GM23338 (cell line): ENCODE data around the gene GRIK1. TPM values are rescaled to one million over a fixed set of nuclear protein-coding genes. Genes with fewer than 3 reads are reported as not detected.

Source experiments
- ATAC-seq: fragments of 200-7000 bp; cut with Tn5 transposase; 3 replicates; pipeline ENCODE4 v1.9.1; 2020
- DNase-seq: peaks from one replicate; pipeline ENCODE4 v3.0.0-alpha.2; 2015; ENCODE audit warnings: low spot score
- H2AFZ ChIP-seq: fragments of 200-600 bp; sonication (generic); 2 replicates; pipeline ENCODE4 v1.8.0; 2016; ENCODE audit warnings: antibody characterized with exemption, mild to moderate bottlenecking, moderate library complexity
- H3F3A ChIP-seq: fragments of 200-600 bp; sonication (generic); replicated peaks from 2 replicates; pipeline ENCODE4 v1.8.0; 2017; ENCODE audit warnings: antibody characterized with exemption, mixed run types, low read depth
- H3K27ac ChIP-seq: fragments of 200-600 bp; sonication (generic); 2 replicates; pipeline ENCODE4 v1.6.1; 2016; ENCODE audit warnings: low read depth
- H3K27me3 ChIP-seq: fragments of 200-600 bp; sonication (generic); 2 replicates; pipeline ENCODE4 v1.8.0; 2016; ENCODE audit warnings: mild to moderate bottlenecking, mixed run types, moderate library complexity; ENCODE audit not compliant: insufficient read depth
- H3K36me3 ChIP-seq: fragments of 200-600 bp; sonication (generic); 2 replicates; pipeline ENCODE4 v1.8.0; 2016; ENCODE audit warnings: mild to moderate bottlenecking; ENCODE audit not compliant: insufficient read depth
- H3K4me1 ChIP-seq: fragments of 200-600 bp; sonication (generic); 2 replicates; pipeline ENCODE4 v1.8.0; 2016; ENCODE audit warnings: mild to moderate bottlenecking, moderate library complexity; ENCODE audit not compliant: insufficient read depth
- H3K4me2 ChIP-seq: fragments of 200-600 bp; sonication (generic); 2 replicates; pipeline ENCODE4 v1.7.1; 2017; ENCODE audit warnings: mixed run types
- H3K4me3 ChIP-seq: fragments of 200-600 bp; sonication (generic); 2 replicates; pipeline ENCODE4 v1.6.1; 2016; ENCODE audit warnings: mixed run types
- H3K79me2 ChIP-seq: fragments of 200-600 bp; sonication (generic); replicated peaks from 2 replicates; pipeline ENCODE4 v1.8.0; 2017; ENCODE audit warnings: mild to moderate bottlenecking; ENCODE audit not compliant: insufficient read depth
- H3K9me2 ChIP-seq: fragments of 200-600 bp; sonication (generic); 2 replicates; pipeline ENCODE4 v1.8.0; 2017; ENCODE audit not compliant: insufficient read depth
- H4K20me1 ChIP-seq: fragments of 200-600 bp; sonication (generic); replicated peaks from 2 replicates; pipeline ENCODE4 v1.8.0; 2017; ENCODE audit warnings: mild to moderate bottlenecking; ENCODE audit not compliant: insufficient read depth
- H3K27ac Mint-ChIP-seq: 2 replicates; pipeline ENCODE4 v1.8.0; 2020; ENCODE audit warnings: inconsistent platforms, mild to moderate bottlenecking, moderate library complexity, mixed read lengths
- H3K27me3 Mint-ChIP-seq: 3 replicates; pipeline ENCODE4 v1.8.0; 2022; ENCODE audit warnings: low read depth, mild to moderate bottlenecking, moderate library complexity, mixed read lengths, inconsistent platforms; ENCODE audit not compliant: insufficient read depth, poor library complexity
- H3K36me3 Mint-ChIP-seq: 3 replicates; pipeline ENCODE4 v1.8.0; 2021; ENCODE audit warnings: low read depth, mild to moderate bottlenecking, inconsistent platforms, moderate library complexity, mixed read lengths
- H3K4me1 Mint-ChIP-seq: 3 replicates; pipeline ENCODE4 v1.8.0; 2020; ENCODE audit warnings: mild to moderate bottlenecking, inconsistent platforms, mixed read lengths
- H3K4me3 Mint-ChIP-seq: 3 replicates; pipeline ENCODE4 v1.8.0; 2021; ENCODE audit warnings: moderate library complexity, mild to moderate bottlenecking, inconsistent platforms, mixed read lengths
- H3K9me3 Mint-ChIP-seq: 3 replicates; pipeline ENCODE4 v1.8.0; 2020; ENCODE audit warnings: moderate library complexity, mild to moderate bottlenecking, inconsistent platforms, mixed read lengths
- ETS1 ChIP-seq: IDR thresholded peaks from 2 replicates; pipeline ENCODE4 v1.6.1; 2016; ENCODE audit warnings: antibody characterized with exemption
- EZH2 ChIP-seq: fragments of 200-600 bp; sonication (generic); IDR thresholded peaks from one replicate; pipeline ENCODE4 v1.8.0; 2017; ENCODE audit warnings: antibody characterized with exemption, mild to moderate bottlenecking, low read depth; ENCODE audit not compliant: unreplicated experiment
- EZH2phosphoT487 ChIP-seq: fragments of 200-600 bp; sonication (generic); IDR thresholded peaks from one replicate; pipeline ENCODE4 v1.8.1; 2018; ENCODE audit warnings: antibody characterized with exemption; ENCODE audit not compliant: unreplicated experiment
- JUNB ChIP-seq: IDR thresholded peaks from one replicate; pipeline ENCODE4 v1.6.1; 2016; ENCODE audit warnings: antibody characterized with exemption; ENCODE audit not compliant: unreplicated experiment
- STAT1 ChIP-seq: IDR thresholded peaks from one replicate; pipeline ENCODE4 v1.6.1; 2016; ENCODE audit warnings: antibody characterized with exemption; ENCODE audit not compliant: unreplicated experiment
- ZNF331 ChIP-seq: fragments of 250-450 bp; sonication (Bioruptor Pico); IDR thresholded peaks from 2 replicates; pipeline ENCODE4 v1.5.0; 2020; ENCODE audit warnings: low read depth, mild to moderate bottlenecking, moderate library complexity
- polyA plus RNA-seq: library from polyadenylated mRNA; unstranded; fragments of >200 nt; fragmentation: Nextera tagmentation; extraction: Ambion mirVana; gene quantifications from 2 replicates; pipeline ENCODE4 v1.2.1, GENCODE V29; 2016
- total RNA-seq: library from RNA; depleted of rRNA; stranded (reverse); fragments of >200 nt; shearing (Covaris generic); gene quantifications from 2 replicates; pipeline ENCODE4 v1.2.3, GENCODE V29; 2014
- TF ChIP-seq, protein P1 (sequence below), 2 experiments: fragments of 200-600 bp in 1 of 2; sonication (generic) in 1 of 2; conservative IDR thresholded peaks; 2 replicates each; pipeline versions ENCODE4 v1.5.1 to v1.6.1; 2016 to 2017; ENCODE audit warnings: antibody characterized with exemption in 2 of 2, low read depth in 2 of 2, mild to moderate bottlenecking in 2 of 2, moderate library complexity in 1 of 2
- TF ChIP-seq, protein P2 (sequence below): fragments of 250-450 bp; sonication (Bioruptor Pico); IDR thresholded peaks from 2 replicates; pipeline ENCODE4 v1.5.0; 2020; ENCODE audit warnings: mild to moderate bottlenecking, moderate library complexity
- TF ChIP-seq, protein P3 (sequence below): IDR thresholded peaks from one replicate; pipeline ENCODE4 v1.6.1; 2018; ENCODE audit warnings: antibody characterized with exemption; ENCODE audit not compliant: unreplicated experiment

GRIK1 gene
- total and polyA plus RNA-seq, 2 experiments from 2014 or later: 0.18 to 0.42 TPM

DNA sequence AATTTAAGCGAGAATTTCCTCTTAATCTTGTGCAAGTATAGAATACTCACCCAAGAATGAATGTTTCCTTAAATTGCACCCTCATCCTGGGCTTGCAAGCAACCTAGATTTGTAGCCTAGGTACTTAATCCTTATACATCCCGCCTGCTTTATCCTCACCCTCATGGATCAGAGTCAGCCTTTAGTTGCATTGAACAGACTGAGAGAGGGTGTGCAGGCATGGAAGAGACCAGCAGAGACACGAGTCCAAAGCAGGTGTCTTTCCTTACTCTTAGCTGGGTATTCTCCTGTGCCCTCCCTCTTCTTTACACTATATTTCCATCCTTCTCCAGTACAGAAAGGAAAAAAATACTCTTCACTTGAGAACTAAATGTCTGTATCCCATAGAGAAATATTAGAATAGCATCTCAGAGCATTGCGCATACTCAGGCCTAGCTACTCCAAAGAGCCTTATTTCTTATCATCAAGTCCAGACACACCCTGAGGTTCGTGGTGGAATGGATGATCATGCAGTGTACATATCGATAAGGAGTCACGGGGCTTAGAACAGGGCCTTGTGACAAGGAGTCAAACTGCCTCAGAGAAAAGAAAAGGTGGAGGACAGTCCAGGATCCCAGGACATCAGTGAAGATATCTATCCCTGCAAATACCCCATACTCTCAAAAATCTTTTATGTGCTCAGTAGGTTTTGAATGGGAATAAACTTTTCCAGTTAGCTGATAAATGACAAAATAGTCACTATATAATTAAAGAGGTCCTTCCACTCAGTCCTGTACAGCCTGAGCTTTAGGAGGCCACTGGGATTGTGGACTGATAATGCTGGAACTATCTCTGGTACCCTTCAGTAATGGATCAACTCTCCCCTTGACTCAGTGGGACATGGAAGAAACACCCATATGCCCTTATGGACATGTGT, 297.9 kb downstream of the GRIK1 start (continued):
- TF ChIP-seq, protein P1, sequence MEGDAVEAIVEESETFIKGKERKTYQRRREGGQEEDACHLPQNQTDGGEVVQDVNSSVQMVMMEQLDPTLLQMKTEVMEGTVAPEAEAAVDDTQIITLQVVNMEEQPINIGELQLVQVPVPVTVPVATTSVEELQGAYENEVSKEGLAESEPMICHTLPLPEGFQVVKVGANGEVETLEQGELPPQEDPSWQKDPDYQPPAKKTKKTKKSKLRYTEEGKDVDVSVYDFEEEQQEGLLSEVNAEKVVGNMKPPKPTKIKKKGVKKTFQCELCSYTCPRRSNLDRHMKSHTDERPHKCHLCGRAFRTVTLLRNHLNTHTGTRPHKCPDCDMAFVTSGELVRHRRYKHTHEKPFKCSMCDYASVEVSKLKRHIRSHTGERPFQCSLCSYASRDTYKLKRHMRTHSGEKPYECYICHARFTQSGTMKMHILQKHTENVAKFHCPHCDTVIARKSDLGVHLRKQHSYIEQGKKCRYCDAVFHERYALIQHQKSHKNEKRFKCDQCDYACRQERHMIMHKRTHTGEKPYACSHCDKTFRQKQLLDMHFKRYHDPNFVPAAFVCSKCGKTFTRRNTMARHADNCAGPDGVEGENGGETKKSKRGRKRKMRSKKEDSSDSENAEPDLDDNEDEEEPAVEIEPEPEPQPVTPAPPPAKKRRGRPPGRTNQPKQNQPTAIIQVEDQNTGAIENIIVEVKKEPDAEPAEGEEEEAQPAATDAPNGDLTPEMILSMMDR (conservative IDR thresholded peaks at IDR 0.05; ENCODE audit: low read depth in 2 of 2): no peak
- TF ChIP-seq STAT1: no peak

DNA sequence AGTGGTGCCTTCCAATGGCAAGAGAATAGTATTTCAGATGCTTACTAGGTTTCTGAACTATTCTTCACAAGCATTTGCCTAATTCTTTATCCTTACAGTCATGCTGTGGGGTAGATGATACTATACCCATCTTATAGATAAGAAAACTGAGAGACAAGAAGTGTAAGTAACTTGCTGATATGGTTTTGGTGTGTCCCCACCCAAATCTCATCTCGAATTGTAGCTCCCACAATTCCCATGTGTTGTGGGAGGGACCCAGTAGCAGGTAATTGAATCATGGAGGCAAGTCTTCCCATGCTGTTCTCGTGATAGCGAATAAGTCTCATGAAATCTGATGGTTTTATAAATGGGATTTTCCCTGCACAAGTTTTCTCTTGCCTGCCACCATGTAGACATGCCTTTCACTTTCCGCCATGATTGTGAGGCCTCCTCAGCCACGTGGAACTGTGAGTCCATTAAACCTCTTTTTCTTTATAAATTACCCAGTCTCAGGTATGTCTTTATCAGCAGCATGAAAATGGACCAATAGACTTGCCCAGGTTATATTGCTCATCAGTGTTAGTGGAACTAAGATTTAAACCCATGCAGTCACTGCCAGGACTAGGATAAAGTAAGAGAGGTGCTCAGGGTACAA, 298.7 kb downstream of the GRIK1 start:
- Mint-ChIP-seq H3K27ac (no peak overlapping the region), H3K36me3 (no peaks in the 10 kb centered on the region), H3K9me3 (no peaks in the 10 kb centered on the region), H3K4me1 (no peaks in the 10 kb centered on the region), H3K4me3 (no peak overlapping the region), H3K27me3 (no peaks in the 10 kb centered on the region)
- no peak overlapping the region for H2AFZ ChIP-seq
- ATAC-seq (no peak), DNase-seq (no peak)
- H3K79me2 ChIP-seq: no peaks in the 10 kb centered on the region
- H4K20me1 ChIP-seq: no peaks in the 10 kb centered on the region
- no peaks in the 10 kb centered on the region for H3K36me3 ChIP-seq
- H3K27me3 ChIP-seq: no peaks in the 10 kb centered on the region
- H3K4me1 ChIP-seq: no peaks in the 10 kb centered on the region
- no peak overlapping the region for H3K4me2 ChIP-seq
- H3K4me3 ChIP-seq: no peak overlapping the region
- no peaks in the 10 kb centered on the region for H3F3A ChIP-seq
- TF ChIP-seq, protein P2, sequence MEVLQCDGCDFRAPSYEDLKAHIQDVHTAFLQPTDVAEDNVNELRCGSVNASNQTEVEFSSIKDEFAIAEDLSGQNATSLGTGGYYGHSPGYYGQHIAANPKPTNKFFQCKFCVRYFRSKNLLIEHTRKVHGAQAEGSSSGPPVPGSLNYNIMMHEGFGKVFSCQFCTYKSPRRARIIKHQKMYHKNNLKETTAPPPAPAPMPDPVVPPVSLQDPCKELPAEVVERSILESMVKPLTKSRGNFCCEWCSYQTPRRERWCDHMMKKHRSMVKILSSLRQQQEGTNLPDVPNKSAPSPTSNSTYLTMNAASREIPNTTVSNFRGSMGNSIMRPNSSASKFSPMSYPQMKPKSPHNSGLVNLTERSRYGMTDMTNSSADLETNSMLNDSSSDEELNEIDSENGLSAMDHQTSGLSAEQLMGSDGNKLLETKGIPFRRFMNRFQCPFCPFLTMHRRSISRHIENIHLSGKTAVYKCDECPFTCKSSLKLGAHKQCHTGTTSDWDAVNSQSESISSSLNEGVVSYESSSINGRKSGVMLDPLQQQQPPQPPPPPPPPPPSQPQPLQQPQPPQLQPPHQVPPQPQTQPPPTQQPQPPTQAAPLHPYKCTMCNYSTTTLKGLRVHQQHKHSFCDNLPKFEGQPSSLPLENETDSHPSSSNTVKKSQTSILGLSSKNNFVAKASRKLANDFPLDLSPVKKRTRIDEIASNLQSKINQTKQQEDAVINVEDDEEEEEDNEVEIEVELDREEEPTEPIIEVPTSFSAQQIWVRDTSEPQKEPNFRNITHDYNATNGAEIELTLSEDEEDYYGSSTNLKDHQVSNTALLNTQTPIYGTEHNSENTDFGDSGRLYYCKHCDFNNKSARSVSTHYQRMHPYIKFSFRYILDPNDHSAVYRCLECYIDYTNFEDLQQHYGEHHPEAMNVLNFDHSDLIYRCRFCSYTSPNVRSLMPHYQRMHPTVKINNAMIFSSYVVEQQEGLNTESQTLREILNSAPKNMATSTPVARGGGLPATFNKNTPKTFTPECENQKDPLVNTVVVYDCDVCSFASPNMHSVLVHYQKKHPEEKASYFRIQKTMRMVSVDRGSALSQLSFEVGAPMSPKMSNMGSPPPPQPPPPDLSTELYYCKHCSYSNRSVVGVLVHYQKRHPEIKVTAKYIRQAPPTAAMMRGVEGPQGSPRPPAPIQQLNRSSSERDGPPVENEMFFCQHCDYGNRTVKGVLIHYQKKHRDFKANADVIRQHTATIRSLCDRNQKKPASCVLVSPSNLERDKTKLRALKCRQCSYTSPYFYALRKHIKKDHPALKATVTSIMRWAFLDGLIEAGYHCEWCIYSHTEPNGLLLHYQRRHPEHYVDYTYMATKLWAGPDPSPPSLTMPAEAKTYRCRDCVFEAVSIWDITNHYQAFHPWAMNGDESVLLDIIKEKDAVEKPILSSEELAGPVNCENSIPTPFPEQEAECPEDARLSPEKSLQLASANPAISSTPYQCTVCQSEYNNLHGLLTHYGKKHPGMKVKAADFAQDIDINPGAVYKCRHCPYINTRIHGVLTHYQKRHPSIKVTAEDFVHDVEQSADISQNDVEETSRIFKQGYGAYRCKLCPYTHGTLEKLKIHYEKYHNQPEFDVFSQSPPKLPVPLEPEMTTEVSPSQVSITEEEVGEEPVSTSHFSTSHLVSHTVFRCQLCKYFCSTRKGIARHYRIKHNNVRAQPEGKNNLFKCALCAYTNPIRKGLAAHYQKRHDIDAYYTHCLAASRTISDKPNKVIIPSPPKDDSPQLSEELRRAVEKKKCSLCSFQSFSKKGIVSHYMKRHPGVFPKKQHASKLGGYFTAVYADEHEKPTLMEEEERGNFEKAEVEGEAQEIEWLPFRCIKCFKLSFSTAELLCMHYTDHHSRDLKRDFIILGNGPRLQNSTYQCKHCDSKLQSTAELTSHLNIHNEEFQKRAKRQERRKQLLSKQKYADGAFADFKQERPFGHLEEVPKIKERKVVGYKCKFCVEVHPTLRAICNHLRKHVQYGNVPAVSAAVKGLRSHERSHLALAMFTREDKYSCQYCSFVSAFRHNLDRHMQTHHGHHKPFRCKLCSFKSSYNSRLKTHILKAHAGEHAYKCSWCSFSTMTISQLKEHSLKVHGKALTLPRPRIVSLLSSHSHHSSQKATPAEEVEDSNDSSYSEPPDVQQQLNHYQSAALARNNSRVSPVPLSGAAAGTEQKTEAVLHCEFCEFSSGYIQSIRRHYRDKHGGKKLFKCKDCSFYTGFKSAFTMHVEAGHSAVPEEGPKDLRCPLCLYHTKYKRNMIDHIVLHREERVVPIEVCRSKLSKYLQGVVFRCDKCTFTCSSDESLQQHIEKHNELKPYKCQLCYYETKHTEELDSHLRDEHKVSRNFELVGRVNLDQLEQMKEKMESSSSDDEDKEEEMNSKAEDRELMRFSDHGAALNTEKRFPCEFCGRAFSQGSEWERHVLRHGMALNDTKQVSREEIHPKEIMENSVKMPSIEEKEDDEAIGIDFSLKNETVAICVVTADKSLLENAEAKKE: no peak
- TF ChIP-seq EZH2: no peak
- no peak for TF ChIP-seq ETS1
- no peak for TF ChIP-seq JUNB
- no peak for TF ChIP-seq EZH2phosphoT487
- no peak for TF ChIP-seq STAT1
- TF ChIP-seq, protein P3, sequence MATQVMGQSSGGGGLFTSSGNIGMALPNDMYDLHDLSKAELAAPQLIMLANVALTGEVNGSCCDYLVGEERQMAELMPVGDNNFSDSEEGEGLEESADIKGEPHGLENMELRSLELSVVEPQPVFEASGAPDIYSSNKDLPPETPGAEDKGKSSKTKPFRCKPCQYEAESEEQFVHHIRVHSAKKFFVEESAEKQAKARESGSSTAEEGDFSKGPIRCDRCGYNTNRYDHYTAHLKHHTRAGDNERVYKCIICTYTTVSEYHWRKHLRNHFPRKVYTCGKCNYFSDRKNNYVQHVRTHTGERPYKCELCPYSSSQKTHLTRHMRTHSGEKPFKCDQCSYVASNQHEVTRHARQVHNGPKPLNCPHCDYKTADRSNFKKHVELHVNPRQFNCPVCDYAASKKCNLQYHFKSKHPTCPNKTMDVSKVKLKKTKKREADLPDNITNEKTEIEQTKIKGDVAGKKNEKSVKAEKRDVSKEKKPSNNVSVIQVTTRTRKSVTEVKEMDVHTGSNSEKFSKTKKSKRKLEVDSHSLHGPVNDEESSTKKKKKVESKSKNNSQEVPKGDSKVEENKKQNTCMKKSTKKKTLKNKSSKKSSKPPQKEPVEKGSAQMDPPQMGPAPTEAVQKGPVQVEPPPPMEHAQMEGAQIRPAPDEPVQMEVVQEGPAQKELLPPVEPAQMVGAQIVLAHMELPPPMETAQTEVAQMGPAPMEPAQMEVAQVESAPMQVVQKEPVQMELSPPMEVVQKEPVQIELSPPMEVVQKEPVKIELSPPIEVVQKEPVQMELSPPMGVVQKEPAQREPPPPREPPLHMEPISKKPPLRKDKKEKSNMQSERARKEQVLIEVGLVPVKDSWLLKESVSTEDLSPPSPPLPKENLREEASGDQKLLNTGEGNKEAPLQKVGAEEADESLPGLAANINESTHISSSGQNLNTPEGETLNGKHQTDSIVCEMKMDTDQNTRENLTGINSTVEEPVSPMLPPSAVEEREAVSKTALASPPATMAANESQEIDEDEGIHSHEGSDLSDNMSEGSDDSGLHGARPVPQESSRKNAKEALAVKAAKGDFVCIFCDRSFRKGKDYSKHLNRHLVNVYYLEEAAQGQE: no peak
- TF ChIP-seq ZNF331 (CRISPR knock-in tag): no peak
- no peak overlapping the region for H3K27ac ChIP-seq
- peaks cover 5% of the 10 kb centered on the region for H3K9me2 ChIP-seq
